Measurements from ENCODE around the gene ELP4. TPM values are rescaled to one million over a fixed set of nuclear protein-coding genes. Genes with fewer than 3 reads are reported as not detected.

ELP4 gene
- total RNA-seq (2021) = 15.2 and 15.7 TPM in 2 replicates
- long read RNA-seq, full-length matches to known transcripts = 74 of 81 reads
- long read RNA-seq, partial matches to known transcripts = 2 of 81 reads
- long read RNA-seq, other reads (novel, unspliced or antisense) = 5 of 81 reads

DNA sequence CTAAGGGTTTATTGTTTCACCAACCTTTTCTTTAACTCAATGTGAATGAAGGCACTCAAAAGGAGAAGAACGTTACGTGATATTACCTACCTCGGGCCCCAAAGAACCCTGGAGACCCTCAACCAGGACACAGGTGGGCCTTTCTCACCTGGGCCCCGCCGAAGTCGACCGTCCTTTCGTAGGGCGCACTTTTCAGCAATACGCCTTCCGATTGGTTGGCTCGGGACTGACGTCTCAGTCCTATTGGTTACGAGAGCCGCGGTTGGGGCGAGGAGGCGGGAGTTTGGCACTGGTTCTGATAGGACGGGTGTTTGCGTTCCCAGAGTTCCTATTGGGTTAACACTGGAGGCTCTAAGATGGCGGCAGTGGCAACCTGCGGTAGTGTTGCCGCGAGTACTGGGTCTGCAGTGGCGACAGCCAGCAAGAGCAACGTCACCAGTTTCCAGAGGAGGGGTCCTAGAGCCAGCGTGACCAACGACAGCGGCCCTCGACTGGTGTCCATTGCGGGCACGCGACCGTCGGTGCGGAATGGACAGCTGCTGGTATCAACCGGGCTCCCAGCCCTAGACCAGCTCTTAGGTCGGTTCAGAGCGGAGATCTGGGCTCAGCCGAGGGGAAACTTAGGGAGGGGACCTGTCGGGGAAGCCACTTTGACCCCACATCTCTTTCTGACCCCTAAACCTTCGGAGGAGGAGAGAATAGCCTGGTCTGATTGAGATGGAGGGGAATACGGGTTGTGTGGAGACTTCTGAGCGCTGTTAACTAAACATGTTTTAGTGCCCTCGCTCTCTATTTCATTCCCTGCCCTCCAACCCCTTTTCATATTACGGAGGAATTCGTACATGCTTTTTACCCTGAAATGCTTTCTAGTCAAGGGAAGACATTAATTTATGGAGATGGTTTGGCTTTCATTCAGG, at the start of gene ELP4, which contains the start of gene IMMP1L:
TSS of gene ELP4 (plus strand) at position 339 of the 917 bp plus-strand sequence. CDS start at position 357, 18 bp downstream.
TSS of gene IMMP1L (minus strand) at position 194 of the 917 bp plus-strand sequence. CDS start 46,346 bp downstream, outside the sequence.
- Histone ChIP-seq H2AFZ (ENCODE audit: low read length) (peak within 1 kb of the TSS; percentile 70), H2BK120ac (ENCODE audit: low read depth, low read length, poor library complexity, severe bottlenecking) (no peak within 1 kb of the TSS), H2BK20ac (ENCODE audit: low read depth, low read length, poor library complexity, severe bottlenecking) (no peak within 1 kb of the TSS), H3K4me1 (ENCODE audit: insufficient read depth, low read length) (no peaks in the 10 kb centered on the region; the same call in 1 of the 2 replicates), H3K14ac (ENCODE audit: insufficient read depth, low read length) (peak within 1 kb of the TSS; percentile 79), H4K5ac (ENCODE audit: insufficient read length, low read depth, low read length) (no peak within 1 kb of the TSS), H2BK5ac (ENCODE audit: insufficient read length, low read length) (peak within 1 kb of the TSS; percentile 15), H3K23me2 (ENCODE audit: insufficient read length, low read depth, low read length, poor library complexity, severe bottlenecking) (peaks cover 4% of the 10 kb centered on the region), H3K9me3 (ENCODE audit: control insufficient read depth, low read depth, low read length) (no peaks in the 10 kb centered on the region), H3K79me2 (ENCODE audit: insufficient read depth, low read length) (peaks cover 8% of the 10 kb centered on the region; the same call in 1 of the 2 replicates), H3T11ph (ENCODE audit: low read length) (no peak within 1 kb of the TSS), H3K56ac (ENCODE audit: insufficient read length, low read depth, low read length) (peak within 1 kb of the TSS; percentile 12), H3K79me1 (ENCODE audit: insufficient read depth, low read depth, low read length, poor library complexity, severe bottlenecking) (no peaks in the 10 kb centered on the region), H3K9ac (ENCODE audit: extremely low read depth, insufficient read length, low read length) (peak within 1 kb of the TSS; percentile 98), H2BK12ac (ENCODE audit: insufficient read length, low read depth, low read length) (no peak within 1 kb of the TSS), H2BK15ac (ENCODE audit: low read depth, low read length) (no peak within 1 kb of the TSS), H3K18ac (ENCODE audit: insufficient read length, low read depth, low read length) (peak within 1 kb of the TSS; percentile 87), H3K27me3 (ENCODE audit: insufficient read depth, low read length) (no peaks in the 10 kb centered on the region), H3K23ac (ENCODE audit: insufficient read length, low read depth, low read length) (no peak within 1 kb of the TSS), H3K27ac (ENCODE audit: insufficient read length, low read depth, low read length) (peak within 1 kb of the TSS; percentile 80), H2AK5ac (ENCODE audit: insufficient read length, low read length) (no peak within 1 kb of the TSS), H4K20me1 (ENCODE audit: control insufficient read depth, insufficient read depth, insufficient read length) (no peaks in the 10 kb centered on the region), H4K8ac (replicated peaks; ENCODE audit: insufficient read length, low read depth, low read length) (no peak within 1 kb of the TSS), H4K91ac (ENCODE audit: insufficient read length, low read depth, low read length) (no peak within 1 kb of the TSS), H3K4ac (ENCODE audit: low read depth, low read length) (no peak within 1 kb of the TSS), H3K4me2 (ENCODE audit: insufficient read depth, insufficient read length, low read length) (peak within 1 kb of the TSS; percentile 99)
- peaks cover 23 to 24% of the 10 kb centered on the region in 2 experiments for H3K4me1 Mint-ChIP-seq
- TF ChIP-seq CTCF (conservative IDR thresholded peaks at IDR 0.05) = no peak
- no peaks in the 10 kb centered on the region for H3K9me3 Mint-ChIP-seq
- H3K4me3 Mint-ChIP-seq = peak within 1 kb of the TSS; percentile 91 to 96
- no peaks in the 10 kb centered on the region for H3K27me3 Mint-ChIP-seq (ENCODE audit: low read depth)
- WGBS (ENCODE audit: extremely low coverage, insufficient read length, low lambda C conversion rate) = no CpG with 5 or more reads among the region's 47 CpGs
- peak within 1 kb of the TSS; percentile 98 to 99 (median 98) for H3K27ac Mint-ChIP-seq
- peak; percentile 99 for DNase-seq
- H3K36me3 Mint-ChIP-seq (ENCODE audit: insufficient read depth in 1 of 3, low read depth in 3 of 3) = peaks cover 0 to 8% (median 5%) of the 10 kb centered on the region in 3 experiments; a peak in 3 of 7 replicates

All from H9 (cell line).